Activated naive CD4-positive, alpha-beta T cell treated with anti-CD3 and anti-CD28 coated beads, Interleukin-2, amount 50 U/mL, for 16 hours (primary cell): Measurements from ENCODE around the gene TPSG1.
"Not testable (repeated sequence)": the region's sequence is repeated elsewhere in the genome, so short reads cannot be mapped to it uniquely, and the experiment has no call there.

ENCODE experiments used
- DNase-seq: peaks from one replicate; pipeline ENCODE4 v3.0.0-alpha.2; 2020

The TPSG1 gene

GRCh38 chr16:1256296-1256873 lies 31.3 kb upstream of the TPSG1 start:
- not testable (repeated sequence) for DNase-seq

DNA sequence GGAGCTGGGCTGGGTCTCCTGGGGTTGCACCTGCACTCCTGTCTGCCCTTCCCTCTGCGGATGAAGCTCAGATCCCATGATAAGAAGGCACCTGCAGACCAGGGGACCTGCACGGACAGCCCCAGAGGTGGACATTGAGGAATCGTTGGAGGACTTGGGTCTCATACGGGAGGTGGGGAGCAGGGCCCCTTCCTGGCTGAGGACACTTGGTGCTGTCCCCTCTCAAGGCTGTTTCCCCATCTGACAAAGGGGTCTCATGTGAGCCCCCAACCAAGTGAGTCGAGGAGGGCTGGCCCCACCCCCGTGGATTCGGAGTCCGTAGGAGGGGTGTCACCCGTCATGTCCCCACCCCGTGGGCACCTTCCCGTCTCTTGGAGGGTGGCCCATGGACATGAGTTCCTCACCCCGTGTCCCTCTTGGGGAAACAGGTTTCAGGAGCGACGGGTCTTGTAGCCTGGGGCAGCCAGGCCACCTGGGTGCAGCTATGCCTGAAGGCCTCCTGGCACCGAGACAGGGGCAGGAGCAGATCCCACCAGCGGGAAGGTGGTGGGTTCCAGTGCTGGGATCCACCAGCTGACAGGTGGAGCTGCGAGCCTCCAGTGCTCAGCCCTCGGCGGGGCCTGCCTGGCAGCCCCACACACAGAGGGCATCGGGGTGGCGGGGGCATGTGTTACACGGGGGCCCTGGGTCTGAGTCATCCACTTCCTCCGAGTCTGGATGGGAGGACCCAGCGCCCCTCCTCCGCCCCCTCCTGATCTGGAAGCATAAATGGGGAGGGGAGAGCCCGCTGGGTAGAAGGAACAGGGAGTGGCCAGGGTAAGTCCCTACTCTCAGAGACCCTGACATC lies 30.4 kb upstream of the TPSG1 start, which contains the start of gene TPSD1:
Gene TPSD1, plus strand, starts transcription at position 794 of the 847 bp plus-strand sequence. CDS start 212 bp downstream, outside the sequence.
- not testable (repeated sequence) for DNase-seq

GRCh38 chr16:1254821-1255220 lies 29.8 kb upstream of the TPSG1 start:
- DNase-seq: not testable (repeated sequence)

- DNase-seq: not testable (repeated sequence)
Measured at GRCh38 chr16:1253701-1254364, 28.8 kb upstream of the TPSG1 start.

DNA sequence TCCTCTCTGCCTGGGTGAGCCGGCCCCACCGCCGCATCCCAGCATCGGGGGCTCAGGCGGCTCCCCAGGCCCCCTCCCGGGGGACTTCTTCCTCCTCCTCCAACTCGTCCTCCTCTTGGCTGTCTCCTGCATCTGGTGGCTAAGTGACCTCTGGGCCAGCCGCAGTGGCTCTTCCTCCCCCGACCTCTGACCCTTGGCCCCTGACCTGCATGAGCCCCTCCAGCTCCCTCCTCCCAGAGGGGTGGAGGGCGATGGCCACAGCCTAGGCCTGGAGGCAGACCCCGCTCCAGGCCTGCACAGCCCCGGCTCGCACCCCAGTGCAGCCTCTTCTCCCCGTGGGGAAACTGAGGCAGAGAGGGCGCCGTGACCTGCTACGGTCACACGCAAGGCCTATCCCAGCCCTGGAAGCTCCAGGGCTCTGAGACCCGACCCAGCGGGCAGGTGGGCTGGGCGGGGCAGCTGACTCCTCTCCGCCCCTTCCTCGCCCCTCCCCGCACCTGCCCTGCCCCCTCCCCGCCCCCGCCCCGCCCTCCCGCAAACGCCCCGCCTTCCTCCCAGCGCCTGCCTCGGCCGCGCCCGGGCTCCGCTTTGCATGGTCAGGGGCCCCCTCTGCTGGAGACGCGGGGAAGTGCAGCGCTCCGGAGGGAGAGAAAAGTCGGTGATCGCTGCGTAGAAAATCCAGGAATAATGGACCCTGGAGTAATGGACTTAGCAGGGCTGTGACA lies 24.1 kb upstream of the TPSG1 start:
- not testable (repeated sequence) for DNase-seq

DNA sequence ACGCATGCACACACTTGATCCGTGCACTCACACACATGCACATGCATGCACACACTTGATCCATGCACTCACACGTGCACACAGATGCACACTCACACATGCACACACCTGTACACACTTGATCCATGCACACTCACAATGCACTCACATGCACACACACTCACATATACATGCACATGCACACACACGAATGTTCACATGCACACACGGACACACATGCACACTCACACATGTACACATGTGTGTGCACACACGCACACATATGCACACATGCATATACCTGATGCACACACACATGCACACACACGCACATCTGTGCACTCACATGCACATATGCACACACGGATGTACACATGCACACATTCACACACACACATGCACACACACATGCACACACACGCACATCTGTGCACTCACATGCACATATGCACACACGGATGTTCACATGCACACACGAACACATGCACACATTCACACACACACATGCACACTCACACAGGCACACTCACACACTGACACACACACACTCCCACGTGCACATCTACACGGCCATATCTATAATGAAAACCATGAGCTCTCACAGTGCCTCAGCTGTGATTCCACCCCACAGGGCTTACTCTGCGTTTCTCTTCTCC lies 23.0 kb upstream of the TPSG1 start:
- not testable (repeated sequence) for DNase-seq

DNA sequence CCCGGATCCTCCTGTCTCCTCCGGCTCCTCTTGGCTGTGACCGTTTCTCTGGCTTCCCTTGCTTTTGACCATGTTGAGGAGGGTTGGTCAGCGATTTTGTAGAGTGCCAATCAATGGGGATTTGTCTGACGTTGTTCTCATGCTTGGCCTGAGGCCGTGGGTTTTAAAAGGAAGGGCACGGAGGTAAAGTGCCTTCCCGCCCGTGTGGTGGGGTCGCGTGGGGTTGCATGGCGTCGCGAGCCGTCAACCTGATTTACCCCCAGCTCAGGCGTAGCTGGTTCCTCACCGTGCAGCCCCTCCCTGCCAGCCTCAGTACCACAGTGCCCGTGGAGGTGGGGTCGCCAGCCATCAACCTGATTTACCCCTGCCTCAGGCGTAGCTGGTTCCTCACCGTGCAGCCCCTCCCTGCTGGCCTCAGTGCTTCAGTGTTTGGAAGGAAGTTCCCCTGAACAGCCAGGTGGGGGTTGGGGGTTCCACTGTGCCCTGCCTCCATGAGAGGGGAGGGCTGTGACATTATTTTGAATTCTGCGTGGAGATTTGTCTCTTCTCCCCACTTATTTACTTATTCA lies 20.5 kb upstream of the TPSG1 start:
- no peak for DNase-seq

DNA sequence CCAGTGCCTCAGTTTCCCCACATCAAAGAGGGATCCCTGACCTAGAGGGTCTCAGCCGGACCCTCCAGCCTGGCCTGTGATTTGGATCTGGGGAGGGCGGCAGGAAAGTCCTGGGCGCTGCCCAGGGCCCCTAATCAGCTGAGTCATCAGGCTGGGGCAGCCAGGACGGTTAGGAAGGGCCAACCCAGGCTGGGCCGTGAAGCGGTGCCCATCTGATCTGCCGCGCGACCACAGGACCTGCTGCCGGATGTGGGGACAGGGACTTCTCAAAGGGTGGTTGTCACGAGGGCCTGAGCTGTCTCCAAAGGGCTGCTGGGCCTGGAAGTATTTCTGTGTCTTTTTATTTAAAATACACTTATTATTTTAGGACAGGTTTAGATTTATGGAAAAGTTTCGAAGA lies 19.8 kb upstream of the TPSG1 start:
- no peak for DNase-seq

DNA sequence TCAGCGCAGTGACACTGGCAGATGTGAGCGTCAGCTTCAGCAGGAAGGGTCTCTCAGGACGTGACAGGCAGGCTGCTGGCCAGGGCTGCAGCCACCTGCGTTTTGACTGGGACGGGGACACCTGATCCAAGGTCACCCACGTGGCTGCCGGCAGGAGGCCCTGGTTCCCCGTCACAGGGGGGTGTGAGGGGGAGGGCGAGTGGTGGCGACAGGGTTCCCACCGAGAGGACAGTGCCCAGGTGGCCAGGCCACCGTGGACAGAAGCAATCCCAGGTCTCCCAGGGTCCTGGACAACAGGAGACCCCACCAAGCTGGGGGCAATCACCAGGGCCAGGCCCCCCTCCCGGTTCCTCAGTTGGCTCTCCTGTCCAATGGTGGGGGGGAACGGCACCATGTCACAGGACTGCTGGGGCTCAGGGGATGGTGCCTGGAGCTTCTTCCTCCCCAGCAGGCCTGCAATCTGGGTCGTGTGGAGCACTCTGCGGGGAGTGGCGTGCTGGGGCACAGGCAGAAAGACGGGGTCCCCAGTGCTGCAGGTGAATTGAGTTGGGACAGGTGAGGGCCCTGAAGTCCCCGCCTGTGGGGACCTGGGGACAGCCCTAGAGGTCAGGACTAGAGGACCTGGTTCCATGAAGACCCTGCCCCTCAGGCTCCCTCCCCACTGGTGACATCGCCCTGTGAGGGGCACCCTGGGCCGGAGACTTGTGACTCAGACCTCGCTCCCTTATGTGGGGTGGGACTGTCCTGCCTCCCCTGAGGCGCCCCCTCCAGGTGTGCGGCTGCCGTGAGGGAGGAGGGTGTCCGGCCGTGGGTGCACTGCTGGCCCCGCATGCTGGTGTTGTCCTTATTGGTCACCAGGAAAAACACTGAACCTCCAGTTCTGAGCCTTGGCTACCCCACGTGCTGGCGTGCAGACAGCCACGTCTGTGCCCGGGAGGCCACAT lies 19.1 kb upstream of the TPSG1 start:
- not testable (repeated sequence) for DNase-seq

DNA sequence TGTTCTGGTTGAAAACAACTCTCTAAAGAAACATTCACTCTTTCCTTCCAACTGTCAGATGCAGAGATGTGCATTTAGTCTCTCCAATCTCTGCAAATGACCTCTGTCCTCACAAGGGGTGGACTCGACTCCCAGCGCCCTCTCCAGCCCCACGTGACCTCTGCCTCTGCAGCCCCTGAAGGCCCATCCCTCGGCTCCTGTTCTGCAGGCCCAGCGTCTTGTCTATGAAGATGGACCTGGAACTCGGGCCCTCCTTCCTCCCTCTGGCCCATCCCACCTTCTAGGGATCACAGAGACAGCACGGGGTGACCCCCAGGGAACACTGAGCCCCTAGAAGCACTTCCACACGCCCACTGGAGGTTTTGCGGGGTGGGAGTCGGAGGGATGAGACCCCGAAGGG lies 18.3 kb upstream of the TPSG1 start:
- not testable (repeated sequence) for DNase-seq

- not testable (repeated sequence) for DNase-seq
Measured at GRCh38 chr16:1241081-1241480, 16.0 kb upstream of the TPSG1 start.

- DNase-seq: not testable (repeated sequence)
Measured at GRCh38 chr16:1240436-1240835, 15.4 kb upstream of the TPSG1 start, which contains the start of gene TPSAB1. Gene TPSAB1, plus strand, starts transcription at chr16:1240705. Its CDS starts 234 bp downstream, at chr16:1240939.

DNA sequence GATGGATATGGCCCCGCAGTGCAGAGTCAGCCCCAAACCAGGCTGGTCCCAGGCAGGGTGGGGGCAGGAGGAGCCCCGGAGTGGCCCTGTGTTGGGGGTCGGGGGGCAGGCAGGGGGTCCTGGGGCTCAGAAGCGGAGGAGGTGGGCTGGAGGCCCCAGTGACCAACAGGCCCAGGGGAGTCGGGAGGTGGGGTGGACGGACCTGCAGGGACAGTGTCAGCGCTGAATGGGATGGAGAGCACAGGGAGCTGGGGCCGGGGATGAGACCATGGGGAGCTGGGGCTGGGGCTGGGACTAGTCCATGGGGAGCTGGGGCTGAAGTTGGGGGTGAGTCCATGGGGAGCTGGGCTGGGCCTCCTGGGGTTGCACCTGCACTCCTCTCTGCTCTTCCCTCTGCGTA lies 14.5 kb upstream of the TPSG1 start:
- DNase-seq: peak; percentile 4

GRCh38 chr16:1238909-1239308 lies 13.8 kb upstream of the TPSG1 start:
- DNase-seq: not testable (repeated sequence)

DNA sequence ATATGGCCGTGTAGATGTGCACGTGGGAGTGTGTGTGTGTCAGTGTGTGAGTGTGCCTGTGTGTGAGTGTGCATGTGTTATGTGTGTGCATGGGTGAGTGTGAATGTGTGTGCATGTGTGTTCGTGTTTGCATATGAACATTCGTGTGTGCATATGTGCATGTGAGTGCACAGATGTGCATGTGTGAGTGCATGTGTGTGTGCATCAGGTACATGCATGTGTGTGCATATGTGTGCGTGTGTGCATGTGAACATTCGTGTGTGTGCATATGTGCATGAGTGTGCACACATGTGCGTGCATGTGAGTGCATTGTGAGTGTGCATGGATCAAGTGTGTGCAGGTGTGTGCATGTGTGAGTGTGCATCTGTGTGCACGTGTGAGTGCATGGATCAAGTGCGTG lies 12.9 kb upstream of the TPSG1 start:
- DNase-seq: peak; percentile 1

DNA sequence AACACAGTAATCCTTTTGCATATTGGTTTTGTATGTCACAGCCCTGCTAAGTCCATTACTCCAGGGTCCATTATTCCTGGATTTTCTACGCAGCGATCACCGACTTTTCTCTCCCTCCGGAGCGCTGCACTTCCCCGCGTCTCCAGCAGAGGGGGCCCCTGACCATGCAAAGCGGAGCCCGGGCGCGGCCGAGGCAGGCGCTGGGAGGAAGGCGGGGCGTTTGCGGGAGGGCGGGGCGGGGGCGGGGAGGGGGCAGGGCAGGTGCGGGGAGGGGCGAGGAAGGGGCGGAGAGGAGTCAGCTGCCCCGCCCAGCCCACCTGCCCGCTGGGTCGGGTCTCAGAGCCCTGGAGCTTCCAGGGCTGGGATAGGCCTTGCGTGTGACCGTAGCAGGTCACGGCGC lies 11.6 kb upstream of the TPSG1 start:
- DNase-seq: not testable (repeated sequence)

DNA sequence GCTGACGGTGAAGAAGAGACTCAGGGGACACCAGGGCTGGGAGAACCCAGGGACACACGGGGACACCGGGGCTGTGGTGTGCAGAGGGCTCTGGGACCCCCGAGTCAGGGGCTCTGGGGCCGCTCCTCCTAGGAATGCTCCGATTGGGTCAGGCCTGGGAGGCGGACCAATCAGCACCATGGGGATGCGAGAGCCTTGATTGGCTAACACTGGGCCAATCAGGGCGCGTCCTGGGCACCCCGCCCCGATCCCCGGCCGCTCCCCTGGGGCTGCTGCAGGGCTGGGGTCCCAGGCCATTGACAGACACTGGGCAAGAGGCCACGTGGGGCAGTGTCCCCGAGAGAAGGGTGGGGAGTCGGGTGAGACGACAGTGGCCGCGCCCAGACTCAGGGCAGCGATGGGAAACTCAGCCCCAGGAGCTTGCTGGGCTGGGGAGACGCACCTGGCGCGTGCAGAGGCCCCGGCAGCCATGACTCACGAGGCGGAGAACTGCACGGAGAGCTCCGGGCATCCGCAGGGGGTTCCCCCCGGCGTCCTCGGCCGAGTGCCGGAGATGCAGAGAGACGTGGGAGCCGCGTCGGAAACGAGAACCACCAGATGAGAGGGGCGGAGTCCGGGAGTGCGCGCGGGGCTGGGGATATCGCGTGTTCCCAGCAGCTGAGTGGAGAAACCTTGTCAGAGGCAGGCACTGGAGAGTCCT lies 7.1 kb upstream of the TPSG1 start:
- not testable (repeated sequence) for DNase-seq

DNA sequence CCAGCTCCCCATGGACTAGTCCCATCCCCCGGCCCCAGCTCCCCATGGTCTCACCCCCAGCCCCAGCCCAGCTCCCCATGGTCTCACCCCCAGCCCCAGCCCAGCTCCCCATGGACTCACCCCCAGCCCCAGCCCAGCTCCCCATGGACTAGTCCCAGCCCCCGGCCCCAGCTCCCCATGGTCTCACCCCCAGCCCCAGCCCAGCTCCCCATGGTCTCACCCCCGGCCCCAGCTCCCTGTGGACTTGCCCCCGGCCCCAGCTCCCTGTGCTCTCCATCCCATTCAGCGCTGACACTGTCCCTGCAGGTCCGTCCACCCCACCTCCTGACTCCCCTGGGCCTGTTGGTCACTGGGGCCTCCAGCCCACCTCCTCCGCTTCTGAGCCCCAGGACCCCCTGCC lies 6.2 kb upstream of the TPSG1 start:
- not testable (repeated sequence) for DNase-seq

DNA sequence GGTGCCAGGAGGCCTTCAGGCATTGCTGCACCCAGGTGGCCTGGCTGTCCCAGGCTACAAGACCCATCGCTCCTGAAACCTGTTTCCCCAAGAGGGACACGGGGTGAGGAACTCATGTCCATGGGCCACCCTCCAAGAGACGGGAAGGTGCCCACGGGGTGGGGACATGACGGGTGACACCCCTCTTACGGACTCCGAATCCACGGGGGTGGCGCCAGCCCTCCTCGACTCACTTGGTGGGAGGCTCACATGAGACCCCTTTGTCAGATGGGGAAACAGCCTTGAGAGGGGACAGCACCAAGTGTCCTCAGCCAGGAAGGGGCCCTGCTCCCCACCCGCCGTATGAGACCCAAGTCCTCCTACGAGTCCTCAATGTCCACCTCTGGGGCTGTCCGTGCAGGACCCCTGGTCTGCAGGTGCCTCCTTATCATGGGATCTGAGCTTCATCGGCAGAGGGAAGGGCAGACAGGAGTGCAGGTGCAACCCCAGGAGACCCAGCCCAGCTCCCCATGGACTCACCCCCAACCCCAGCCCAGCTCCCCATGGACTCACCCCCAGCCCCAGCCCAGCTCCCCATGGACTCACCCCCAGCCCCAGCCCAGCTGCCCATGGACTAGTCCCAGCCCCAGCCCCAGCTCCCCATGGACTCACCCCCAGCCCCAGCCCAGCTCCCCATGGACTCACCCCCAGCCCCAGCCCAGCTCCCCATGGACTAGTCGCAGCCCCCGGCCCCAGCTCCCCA lies 5.6 kb upstream of the TPSG1 start:
- not testable (repeated sequence) for DNase-seq
